DMS153 treated with DMSO at 0.1 percent for 48 hours (cell line): ENCODE data around the gene COX18.

ENCODE experiments used
- DNase-seq: peaks from one replicate; lab custom pipeline; 2025; ENCODE audit not compliant: unreplicated experiment; lab: John Stamatoyannopoulos, UW

COX18 gene, protein sequence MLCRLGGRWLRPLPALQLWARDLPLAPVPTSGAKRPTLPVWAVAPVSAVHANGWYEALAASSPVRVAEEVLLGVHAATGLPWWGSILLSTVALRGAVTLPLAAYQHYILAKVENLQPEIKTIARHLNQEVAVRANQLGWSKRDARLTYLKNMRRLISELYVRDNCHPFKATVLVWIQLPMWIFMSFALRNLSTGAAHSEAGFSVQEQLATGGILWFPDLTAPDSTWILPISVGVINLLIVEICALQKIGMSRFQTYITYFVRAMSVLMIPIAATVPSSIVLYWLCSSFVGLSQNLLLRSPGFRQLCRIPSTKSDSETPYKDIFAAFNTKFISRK

DNA sequence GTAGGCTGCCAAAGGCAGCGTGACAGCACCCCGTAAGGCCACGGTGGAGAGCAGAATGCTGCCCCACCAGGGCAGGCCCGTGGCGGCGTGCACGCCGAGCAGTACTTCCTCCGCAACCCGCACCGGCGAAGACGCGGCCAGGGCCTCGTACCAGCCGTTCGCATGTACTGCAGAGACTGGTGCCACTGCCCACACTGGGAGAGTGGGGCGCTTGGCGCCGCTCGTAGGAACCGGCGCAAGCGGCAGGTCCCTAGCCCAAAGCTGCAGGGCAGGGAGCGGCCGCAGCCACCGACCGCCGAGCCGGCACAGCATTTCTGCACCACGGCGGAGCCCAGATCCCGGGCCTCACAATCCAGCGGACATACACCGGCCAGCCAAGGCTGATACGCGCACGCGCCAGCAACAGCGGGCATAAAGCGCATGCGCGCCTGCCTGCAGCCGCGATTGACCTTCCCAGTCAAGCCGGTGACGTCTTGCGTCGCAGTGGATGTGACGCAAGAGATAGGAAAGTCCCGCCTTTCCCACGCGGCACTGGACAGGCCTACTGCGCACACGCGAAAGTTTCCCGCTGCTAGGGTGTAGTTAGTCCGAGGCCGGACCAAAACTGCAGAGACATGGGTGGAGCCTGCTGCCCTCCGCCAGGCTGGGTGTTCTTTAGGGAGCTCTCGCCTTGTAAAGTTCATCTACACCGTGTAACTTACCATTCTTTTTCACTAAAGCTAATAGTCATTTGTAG is at the start of gene COX18:
COX18 (minus strand) TSS at position 379 of the 736 bp plus-strand sequence; CDS start at position 312, 67 bp downstream.
- peak; percentile 93 for DNase-seq

- no peak for DNase-seq
Measured at GRCh38 chr4:73109493-73109892, 40.0 kb upstream of the COX18 start.

GRCh38 chr4:73104695-73105094 is 35.2 kb upstream of the COX18 start:
- DNase-seq, result no peak

DNA sequence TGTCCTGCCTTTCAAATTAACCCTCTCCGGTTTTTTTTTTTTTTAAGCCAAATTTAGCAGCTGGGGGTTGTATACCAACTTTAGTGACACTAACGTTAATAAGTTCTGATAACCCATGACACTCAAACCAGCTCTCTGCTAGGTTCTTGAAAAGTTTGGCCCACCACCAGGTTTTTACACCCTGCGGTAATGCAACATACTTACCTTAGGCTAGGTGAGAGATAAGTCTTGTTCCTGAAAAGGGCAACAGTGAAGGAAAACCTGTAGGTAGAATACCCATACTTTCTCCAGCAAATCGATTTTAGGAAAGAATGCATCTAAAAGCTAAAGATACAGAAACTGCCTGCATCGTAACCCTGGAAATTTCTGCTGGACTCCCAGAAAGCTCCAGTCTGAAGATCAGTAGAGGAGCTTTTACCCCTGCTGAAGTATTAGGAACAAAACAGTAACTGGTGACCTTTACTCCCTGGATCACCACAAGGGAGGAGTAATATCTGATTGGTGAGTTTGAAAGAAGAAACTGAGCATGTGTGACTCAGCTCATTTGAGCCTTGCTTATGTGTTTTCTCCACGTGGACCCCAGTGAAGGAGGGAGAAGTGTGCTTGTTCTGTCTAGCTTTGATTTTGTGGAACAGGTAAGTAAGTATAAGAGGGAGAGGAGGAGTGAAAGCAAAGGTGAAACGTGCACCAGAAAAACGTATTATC is 34.4 kb upstream of the COX18 start:
- no peak for DNase-seq

DNA sequence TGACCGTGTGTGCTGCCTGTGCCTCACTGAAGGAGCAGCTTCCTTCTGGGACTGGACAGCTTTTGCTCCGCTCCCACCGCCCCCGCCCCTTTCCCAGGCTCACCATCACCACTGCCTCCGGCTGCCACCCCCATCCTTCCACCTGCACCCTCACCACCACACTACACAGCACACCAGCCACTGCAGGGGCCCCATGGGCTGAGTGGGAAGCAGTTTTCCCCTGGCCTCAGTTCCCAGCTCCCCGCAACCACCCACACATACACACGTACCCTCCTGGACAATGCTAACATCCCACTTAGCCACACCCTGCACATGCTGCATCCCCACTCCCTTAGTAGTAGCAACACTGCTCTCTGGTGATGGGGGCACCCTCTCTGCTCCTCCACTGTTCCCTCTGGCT is 29.6 kb upstream of the COX18 start:
- no peak for DNase-seq

GRCh38 chr4:73098713-73099112 is 29.2 kb upstream of the COX18 start:
- DNase-seq, result no peak

DNA sequence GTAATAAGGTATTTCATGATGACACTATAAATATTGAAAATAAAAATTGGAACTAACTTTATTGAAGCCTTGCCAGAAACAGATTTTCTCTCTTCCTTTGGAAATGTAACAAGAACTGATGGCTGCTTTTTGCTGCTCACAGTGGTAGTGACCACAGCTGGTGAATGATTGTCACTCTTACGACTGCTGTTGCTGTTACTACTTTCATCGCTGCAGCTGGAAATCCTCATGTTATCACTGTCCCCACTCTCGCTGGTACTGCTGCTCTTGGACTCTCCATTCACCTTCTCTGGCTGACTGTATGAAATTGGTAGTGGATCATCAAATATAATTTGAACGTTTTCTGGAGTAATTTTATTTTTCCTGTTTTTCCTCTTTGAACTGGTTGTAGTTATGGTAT is 28.5 kb upstream of the COX18 start:
- no peak for DNase-seq

- no peak for DNase-seq
Measured at GRCh38 chr4:73092868-73093267, 23.4 kb upstream of the COX18 start.

- DNase-seq, result no peak
Measured at GRCh38 chr4:73090738-73091137, 21.2 kb upstream of the COX18 start.

DNA sequence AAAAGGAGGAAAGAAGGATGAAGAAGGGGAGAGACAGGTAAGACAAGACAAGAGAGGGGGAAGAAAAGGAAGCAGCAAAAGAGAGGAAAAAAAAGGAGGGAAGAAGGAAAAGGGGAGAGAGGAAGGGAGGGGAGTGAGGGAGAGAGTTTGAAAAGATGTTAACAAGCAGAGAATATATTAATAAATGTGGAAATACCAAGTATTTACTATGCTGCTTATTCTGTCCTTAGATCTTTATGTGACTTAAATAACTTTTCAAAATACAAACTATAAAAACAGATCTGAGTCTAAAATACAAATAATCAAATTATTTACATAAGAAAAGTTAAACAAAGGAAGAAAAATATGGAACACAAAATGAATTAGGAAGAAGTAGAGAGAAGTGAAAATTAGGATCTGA is 18.4 kb upstream of the COX18 start:
- DNase-seq, result no peak

GRCh38 chr4:73086095-73086868 is 16.8 kb upstream of the COX18 start:
- no peak for DNase-seq

- no peak for DNase-seq
Measured at GRCh38 chr4:73080789-73081188, 11.3 kb upstream of the COX18 start.

DNA sequence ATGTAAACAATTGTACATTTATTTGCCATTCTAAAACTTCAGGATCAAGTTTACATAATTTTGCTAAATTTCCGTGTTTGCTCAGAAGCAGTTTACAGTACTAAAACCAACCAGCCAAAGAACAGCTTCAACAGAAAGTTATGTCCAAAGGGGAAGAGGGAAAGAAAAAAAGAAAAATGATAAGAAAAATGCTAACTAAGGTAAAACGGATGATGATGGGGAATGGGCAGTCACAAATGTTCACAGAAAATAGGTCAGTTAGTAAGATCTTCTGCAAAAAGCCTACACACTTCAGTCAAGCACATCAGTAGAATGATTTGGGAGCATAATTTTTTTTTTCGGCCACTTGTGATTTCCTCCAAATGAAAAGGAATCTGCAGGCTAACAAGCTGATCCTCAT is 6.3 kb upstream of the COX18 start:
- no peak for DNase-seq

DNA sequence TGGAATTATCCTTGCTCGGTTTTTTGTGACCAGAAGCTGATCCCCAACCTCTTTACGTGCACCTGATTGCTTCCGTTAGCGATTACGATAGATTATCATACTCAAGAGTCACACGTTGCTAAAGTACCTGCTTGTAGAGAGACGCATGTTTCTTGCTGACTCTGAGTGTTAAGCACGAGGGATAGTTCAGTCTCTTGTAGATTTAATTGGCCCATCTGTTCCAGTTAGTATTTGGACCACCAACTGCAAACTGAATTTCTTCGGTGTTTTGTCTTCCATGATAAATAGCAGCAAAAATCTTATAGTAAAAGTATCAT is 516 bp upstream of the COX18 start:
- peak; percentile 71 for DNase-seq

DNA sequence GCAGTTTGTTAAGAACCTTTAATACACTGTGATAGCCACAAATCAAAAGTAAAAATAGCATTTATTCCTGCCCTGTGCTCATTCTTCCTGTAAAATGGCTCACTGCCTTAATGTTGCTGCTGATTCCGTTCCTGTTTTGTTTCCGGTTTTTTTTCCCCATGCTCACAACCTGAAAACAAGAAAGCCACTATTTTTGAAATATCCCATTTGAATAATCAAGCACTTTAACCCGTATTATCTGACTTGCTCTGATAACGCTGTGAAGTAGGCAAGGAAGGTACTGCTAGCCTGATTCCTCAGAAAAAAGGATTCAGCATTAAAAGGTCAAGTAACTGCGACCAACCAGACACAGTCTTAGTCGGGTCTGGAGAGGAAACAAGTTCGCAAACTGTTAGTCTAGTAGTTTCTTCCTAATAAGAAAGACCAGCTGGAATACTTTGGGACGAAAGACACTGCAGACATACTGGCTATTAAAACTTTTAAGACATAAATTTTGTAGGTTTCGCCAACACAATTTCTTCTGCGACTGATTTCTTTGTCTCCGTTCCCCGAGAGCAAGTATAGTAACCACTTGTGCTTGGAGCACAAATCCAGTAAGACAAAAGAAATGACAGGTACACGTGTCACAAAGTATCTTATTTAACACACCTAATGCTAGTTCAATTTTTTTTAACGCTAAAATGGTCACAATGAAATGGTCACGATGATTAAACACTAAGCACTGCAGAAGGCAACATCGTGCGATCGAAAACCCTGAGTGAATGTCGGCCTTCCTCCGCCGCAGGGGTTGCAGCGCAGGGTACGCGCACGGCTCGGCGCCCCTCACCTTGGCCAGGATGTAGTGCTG is 802 bp downstream of the COX18 start:
- DNase-seq, result peak; percentile 56

GRCh38 chr4:73067971-73068394 is 1.5 kb downstream of the COX18 start:
- DNase-seq, result no peak

GRCh38 chr4:73066928-73067327 is 2.6 kb downstream of the COX18 start:
- DNase-seq, result no peak

DNA sequence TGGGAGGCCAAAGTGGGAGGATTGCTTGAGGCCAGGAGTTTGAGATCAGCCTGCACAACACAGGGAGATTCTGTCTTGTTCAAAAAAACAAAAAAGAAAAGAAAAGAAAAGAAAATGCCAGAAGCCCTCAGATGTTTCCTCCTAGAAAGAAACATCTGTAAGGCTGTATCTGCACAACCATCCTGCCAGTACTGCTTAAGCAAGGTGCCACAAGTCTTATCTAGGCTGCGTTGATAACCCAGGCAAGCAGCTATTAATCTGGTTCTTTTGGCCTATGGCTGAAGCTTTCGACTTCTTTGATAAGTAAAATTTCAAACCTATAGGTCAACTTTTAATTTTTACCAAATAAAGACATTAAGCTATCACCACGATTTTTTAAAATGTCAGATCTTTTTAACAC is 3.1 kb downstream of the COX18 start:
- DNase-seq, result no peak

- no peak for DNase-seq
Measured at GRCh38 chr4:73064536-73064935, 5.0 kb downstream of the COX18 start.

- no peak for DNase-seq
Measured at GRCh38 chr4:73055241-73055897, 14.1 kb downstream of the COX18 start.
